ENCODE results near the gene ANAPC4.
"Not testable (repeated sequence)": the region's sequence is repeated elsewhere in the genome, so short reads cannot be mapped to it uniquely, and the experiment has no call there.

The ANAPC4 gene

DNA sequence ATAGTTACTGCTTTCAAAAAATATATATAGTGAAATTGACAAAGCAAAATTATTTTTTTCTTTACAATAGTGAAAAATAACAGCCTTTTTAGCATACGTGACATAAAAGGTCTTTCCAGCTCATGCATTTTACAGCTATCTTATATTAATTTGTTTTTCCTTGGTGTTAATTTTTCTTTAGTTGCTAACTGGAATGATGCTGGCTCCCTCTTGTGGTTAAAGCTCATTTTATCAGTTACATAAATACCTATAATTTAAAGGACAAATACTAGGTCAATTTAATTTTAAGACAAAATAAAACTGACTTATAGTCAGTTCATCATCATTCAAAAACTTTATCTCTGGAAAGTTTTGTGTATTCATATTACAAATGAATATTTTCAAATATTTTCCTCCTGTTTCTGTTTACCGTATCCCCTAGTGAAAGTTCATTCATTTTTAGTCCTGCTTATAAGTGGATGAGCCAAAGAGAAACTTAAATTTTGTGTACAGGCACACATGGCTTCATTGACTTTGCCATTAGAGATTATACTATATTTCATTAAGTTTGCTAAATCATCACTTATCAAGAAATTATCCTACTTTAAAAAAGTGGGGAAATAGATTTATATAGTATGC is 9.9 kb upstream of the ANAPC4 start:
- TF ChIP-seq, protein P1, sequence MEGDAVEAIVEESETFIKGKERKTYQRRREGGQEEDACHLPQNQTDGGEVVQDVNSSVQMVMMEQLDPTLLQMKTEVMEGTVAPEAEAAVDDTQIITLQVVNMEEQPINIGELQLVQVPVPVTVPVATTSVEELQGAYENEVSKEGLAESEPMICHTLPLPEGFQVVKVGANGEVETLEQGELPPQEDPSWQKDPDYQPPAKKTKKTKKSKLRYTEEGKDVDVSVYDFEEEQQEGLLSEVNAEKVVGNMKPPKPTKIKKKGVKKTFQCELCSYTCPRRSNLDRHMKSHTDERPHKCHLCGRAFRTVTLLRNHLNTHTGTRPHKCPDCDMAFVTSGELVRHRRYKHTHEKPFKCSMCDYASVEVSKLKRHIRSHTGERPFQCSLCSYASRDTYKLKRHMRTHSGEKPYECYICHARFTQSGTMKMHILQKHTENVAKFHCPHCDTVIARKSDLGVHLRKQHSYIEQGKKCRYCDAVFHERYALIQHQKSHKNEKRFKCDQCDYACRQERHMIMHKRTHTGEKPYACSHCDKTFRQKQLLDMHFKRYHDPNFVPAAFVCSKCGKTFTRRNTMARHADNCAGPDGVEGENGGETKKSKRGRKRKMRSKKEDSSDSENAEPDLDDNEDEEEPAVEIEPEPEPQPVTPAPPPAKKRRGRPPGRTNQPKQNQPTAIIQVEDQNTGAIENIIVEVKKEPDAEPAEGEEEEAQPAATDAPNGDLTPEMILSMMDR (IDR thresholded peaks at IDR 0.05; ENCODE audit: low read depth, low read length) = peak; percentile 58
- no peak for DNase-seq (ENCODE audit: extremely low read depth, low read depth)

DNA sequence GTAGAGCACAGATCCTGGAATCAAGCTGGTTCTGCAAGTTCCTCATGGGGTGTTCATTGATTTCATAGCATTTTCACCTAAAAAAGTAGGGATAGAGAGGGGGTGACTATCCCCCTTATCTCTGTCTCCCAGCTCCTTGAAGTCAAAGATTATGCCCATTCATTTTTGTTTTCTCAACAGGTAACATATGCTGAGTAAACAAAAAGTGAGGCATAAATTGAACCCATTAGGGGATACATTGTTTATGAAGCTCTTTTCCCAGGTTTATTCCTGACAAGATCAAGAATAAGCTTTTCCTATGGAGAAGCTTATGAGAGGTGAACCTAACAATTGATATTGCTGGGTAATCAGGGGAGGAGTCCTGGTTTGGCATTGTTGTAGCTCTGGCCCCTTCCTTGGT is 9.2 kb upstream of the ANAPC4 start:
- no peak for DNase-seq (ENCODE audit: extremely low read depth, low read depth)
- TF ChIP-seq, protein P1 (IDR thresholded peaks at IDR 0.05; ENCODE audit: low read depth, low read length) = no peak

DNA sequence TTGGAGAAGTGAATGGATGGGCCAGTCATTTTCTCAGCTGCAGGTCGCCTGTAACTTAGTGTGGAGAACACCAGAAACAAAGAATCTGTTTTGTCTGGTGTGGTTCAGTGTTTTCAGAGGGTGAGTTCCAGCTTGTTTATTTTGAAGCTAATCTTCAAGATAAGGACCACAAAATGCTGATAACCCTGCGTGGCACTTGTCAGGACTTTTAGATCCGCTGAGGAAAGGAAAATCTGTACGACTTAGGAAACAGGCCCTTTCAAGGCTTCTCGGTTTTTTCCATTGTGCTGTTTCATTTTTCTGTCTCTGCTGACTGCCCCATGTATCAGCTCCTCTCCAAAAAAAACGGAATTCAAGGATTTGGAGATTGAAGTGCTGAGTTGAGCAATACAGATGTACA is 8.7 kb upstream of the ANAPC4 start:
- no peak for DNase-seq (ENCODE audit: extremely low read depth, low read depth)
- TF ChIP-seq, protein P1 (IDR thresholded peaks at IDR 0.05; ENCODE audit: low read depth, low read length) = no peak

DNA sequence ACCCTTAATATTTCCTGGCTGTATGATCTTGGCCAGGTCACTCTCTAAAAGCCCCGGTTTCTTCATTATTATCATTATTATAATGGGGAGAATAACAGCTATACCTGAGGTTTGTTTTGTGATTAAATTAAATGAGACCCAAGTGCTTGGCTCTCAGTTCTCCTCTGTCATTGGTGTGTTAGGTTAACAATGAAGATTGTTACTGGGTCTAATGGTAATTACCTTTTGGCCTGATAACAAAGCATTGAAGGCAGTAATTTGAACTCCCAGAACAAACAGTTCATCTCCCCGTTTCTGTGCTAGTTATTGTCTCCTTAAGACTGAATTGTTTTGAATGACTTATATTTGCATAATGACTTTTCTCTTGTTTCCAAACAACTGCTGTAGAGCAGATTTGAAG is 6.8 kb upstream of the ANAPC4 start:
- no peak for DNase-seq (ENCODE audit: extremely low read depth, low read depth)
- TF ChIP-seq, protein P1 (IDR thresholded peaks at IDR 0.05; ENCODE audit: low read depth, low read length) = no peak

DNA sequence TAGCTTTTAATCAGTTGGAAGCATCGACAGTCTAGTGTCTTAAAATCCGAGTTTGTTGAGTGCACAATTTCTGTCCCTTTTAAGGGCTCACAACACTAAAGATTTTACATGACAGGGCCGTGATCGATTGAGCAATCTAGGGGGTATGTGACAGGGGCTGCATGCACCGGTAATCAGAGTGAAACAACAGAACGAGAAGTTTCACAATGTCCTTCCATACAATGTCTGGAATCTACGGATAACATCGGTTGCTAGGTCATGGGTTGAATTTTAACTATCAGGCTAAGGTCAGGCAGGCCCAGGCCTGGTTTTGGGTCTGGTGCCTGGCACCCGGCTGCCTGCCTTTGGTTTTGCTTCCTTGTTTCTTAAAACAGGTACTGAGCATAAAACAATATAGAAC is 4.5 kb upstream of the ANAPC4 start:
- DNase-seq (ENCODE audit: extremely low read depth, low read depth) = not testable (repeated sequence)

DNA sequence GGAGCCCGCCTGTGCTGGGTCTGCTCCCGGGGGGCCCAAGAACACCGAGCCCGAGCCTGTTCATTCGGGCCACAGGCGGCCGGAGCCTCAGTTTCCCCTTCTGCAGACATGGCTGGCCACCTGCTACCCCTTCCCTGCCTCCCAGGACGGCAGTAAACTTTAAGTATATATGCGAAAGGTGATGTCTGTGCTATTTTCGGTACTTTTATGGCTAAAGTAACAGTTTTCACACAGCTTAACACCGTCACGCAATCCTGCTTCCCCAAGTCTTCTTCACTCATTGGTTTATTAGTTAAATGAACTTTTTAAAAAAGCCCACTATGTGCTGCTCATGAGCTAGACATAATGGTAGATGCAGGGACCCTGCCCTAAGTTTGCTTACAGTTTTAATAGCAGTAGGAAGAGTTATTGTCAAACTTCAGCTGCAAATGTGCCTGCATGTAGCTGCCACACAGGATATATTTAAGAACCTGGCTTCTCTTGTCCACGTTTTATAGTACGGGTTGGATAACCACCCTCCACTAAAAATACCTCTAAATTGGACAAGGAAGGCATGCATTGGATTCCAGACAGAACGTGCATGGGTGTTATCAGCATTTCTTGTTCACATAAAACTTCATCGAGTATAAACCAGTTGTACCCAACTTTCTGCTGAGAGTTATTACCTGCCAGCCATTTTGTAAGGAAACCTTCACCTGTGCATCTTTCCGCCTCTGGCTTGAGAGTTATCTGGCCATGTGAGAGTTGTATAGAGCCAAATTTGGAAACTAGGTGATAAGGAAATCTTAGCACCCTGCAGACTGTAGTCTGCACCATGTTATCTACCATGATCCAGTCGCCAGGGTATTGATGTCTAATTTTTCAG is 741 bp downstream of the ANAPC4 start:
- no peak for DNase-seq (ENCODE audit: extremely low read depth, low read depth)
- TF ChIP-seq, protein P1 (IDR thresholded peaks at IDR 0.05; ENCODE audit: low read depth, low read length) = no peak

DNA sequence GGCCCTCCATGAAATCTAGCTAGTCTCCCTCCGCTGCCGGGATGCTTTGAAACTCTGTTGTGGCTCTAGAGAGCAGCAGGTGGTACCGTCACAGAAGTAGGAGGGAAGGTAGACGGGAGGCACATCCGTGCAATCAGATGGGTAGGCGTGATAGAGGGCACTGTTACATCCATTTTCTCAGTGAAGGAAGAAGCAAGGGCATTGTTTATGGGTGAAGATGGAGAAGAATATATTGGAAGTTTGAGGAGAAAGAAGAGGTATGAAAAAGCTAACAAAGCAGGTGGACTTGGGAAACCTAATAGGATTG is 1.3 kb downstream of the ANAPC4 start:
- TF ChIP-seq, protein P1 (IDR thresholded peaks at IDR 0.05; ENCODE audit: low read depth, low read length) = no peak
- no peak for DNase-seq (ENCODE audit: extremely low read depth, low read depth)

Data from AG09319 (cell line).